ENCODE results near the gene WWC2.

WWC2 gene

DNA sequence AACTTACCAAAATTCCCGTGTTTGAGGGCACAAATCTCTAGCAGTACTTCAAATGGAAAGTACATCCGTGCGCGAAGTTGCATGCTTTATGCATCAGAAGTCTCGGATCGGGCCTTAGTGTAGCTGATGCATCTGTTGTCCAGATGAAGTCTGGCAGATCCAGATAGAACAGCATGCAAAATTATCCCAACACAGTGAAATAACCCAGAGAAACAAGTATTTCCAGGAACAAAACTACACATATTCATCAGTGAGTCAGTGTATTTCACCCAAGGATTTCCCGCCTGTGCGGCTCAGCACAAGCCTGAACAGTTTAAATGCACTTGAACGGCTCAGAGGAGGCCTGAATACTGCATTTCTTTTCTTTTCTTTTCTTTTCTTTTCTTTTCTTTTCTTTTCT is 250.6 kb downstream of the WWC2 start:
- DNase-seq (ENCODE audit: low read depth in 1 of 2, low spot score in 1 of 2): no peak

DNA sequence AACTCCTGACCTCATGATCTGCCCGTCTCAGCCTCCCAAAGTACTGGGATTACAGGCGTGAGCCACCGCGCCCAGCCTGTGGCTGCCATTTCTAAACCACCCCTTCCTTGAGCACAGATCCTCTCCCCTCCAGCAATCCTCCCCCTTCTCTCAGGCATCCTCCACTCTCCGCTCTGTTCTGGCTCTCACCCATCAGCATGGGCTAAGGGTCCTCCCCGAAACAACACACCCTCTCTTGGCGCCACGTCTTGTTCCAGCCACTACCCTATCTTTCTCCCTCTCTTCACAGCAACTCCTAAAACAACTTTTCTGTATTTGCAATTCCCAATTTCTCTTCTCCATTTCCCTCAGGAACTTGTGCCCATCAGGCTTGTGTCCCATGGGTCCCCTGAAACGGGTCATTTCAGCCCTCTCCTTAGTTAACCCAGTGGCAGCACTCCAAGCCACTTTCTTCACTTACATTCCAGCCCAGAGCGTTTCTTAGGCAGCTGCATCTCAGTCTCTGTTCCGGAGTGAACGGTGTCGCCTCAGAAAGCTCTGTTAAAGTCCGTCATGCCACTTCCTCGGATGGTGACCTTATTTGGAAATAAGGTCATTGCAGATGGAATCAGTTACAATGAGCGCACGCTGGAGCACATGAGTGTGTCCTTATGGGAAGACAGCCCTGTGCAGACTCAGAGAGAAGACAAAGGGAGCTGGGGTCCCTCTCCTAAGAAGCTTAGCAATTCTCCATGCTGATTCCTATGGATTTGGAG is 251.4 kb downstream of the WWC2 start:
- no peak for DNase-seq (ENCODE audit: low read depth in 1 of 2, low spot score in 1 of 2)

DNA sequence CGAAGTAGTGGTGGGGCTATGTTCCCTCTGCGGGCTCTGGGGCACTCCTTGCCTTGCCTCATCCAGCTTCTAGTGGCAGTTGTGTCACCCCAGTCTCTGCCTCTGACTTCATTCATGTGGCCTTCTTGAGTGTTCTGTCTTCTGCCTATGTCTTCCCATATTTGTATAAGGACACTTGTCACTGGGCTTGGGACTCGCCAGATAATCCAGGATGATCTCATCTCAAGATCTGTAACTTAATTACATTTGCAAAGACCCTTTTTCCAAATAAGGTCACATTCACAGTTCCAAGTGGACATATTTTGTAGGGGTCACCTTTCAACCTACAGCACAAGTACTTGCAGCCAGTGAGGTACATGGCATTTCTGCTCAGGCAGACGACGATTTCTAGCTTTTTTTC is 253.5 kb downstream of the WWC2 start:
- no peak for DNase-seq (ENCODE audit: low read depth in 1 of 2, low spot score in 1 of 2)

DNA sequence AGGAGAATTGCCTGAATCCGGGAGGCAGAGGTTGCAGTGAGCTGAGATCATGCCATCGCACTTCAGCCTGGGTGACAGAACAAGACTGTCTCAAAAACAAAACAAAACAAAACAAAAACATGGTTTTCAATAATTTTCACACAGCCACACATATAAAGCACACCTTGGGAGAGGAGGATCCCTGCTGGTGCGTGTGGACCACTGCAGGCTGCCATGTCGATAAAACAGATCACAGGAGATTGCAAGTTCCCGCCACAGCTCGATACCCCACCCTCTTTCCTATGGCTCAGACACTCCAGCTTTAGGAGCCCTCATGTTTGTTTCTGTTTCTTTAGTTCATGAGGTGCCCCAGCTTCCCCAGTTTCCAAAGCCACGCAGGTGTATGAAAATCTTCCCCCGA is 254.5 kb downstream of the WWC2 start:
- DNase-seq (ENCODE audit: low read depth in 1 of 2, low spot score in 1 of 2): no peak

DNA sequence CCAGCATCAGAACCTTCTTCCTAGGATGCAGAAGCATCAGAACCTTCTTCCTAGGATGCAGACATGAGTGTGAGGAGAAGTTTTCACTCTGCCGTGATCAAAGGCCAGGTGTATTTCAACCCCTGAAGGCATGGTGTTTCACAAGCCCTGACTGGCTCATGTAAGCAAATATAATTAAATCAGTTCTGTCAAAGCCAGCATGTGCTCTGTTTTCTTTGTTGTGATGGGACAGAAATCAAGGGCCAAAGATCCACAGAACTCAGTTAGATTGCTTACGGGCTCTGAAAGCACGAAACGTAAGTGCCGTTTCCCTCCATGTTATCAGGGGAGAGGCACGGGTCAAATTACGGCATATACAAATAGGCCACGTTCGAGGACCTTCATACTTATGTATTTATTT is 255.2 kb downstream of the WWC2 start:
- no peak for DNase-seq (ENCODE audit: low read depth in 1 of 2, low spot score in 1 of 2)

DNA sequence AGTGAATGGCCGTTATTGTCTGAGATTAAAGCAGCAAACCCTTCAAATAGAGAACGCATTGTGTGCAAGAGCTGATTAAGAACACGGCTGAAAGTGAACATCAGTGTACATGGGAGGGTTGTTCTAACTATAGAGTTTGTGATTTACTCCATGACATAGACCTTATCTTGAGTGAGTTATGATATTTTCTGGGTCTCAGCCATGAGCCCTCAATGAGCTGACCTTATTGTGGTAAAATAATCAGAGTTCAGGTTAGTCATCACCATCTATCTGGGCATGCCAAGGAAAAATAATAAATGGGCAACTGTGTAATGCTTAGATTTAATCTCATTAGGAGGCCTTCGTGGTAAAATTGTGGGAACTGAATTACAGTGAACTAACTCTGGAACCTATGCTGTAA is 256.3 kb downstream of the WWC2 start:
- DNase-seq (ENCODE audit: low read depth in 1 of 2, low spot score in 1 of 2): no peak

DNA sequence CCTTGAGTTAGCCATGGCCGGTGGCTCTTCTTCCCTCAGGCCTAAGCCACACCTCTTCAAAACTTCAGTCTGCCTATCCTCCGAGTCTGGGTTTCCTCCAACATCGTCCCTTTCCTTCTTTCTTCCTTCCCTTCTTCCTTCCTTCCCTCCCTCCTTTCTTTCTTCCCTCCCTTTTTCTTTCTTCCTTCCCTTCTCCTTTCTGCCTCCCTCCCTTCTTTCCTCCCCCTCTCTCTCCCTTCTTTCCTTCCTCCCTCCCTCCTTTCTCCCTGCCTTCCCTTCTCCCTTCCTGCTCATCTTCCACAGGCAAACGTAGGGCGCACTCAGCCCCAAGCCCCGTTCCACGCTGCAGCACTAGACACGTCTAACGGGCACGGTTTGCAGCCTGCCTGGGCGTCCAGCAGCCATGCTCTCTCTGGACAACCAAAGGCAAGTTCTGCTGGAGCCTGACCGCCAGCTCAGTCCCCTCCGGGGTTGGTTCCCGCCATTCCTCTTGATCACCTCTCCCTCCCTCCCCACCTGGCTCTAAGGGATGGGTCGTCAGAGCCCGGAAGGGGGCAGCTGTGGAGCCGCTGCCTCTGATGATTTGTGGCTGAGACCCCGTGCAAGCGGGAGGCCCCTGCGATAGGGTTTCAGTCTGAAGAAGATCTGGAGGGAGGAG is 257.2 kb downstream of the WWC2 start:
- no peak for DNase-seq (ENCODE audit: low read depth in 1 of 2, low spot score in 1 of 2)

DNA sequence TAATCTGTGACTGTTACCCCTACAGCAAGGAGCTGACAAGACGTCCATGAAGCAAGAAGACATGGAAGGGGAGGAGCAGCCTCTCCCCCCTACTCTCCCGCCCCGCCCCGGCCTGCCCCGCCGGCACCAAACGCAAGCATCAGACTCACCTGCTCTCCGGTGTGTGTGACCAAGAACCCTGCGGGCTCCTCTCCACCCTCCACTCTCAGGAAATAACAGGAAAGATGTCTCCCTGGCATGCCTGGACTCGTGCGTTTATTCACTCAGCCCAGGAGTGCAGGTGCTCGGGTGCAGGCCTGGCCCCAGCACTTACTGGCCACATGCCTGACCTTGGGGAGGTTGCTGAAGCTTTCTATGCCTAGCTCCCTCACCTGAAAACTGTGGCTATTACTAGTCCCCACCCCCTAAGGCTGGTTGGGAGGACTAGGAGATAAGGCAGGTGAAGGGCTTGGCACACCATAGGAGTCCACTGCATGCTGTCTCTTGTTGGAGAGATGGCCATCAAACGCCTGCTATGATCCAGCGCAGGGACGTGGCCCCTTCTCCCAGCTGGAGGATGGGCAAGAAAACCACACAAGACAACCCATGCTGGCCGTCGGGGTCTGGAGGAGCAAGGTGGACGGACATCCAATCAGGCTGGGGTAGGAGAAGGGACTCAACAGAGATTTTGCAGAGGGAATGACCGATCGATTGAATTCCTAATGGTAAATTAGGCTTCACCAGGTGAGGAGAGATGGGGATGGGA is 258.0 kb downstream of the WWC2 start:
- DNase-seq (ENCODE audit: low read depth in 1 of 2, low spot score in 1 of 2): no peak

DNA sequence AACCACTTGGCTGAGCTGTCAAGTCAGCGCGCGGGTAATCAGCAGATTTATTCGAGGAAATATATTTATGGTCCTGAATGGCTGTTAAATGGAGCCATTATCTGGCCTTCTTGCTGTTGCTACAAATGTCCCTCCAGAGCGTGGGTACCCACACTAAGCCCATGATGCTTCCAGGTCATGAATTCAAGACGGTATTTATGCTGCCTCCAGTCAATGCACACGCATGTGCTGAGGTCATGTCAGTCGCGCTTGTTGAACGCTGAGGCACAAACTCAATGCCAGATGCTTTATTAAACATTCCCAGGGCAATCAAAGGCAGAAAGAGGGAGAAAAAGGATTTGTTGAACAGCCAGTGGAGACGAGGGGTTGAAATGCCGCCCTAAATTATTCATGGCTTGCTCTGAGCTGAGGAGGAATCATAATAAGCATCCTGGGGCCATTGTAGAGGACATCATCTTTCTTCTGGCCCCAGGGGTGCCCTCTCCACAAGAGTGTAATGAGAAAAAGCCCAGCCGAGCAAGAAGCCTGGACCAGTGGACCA is 259.2 kb downstream of the WWC2 start:
- no peak for DNase-seq (ENCODE audit: low read depth in 1 of 2, low spot score in 1 of 2)

DNA sequence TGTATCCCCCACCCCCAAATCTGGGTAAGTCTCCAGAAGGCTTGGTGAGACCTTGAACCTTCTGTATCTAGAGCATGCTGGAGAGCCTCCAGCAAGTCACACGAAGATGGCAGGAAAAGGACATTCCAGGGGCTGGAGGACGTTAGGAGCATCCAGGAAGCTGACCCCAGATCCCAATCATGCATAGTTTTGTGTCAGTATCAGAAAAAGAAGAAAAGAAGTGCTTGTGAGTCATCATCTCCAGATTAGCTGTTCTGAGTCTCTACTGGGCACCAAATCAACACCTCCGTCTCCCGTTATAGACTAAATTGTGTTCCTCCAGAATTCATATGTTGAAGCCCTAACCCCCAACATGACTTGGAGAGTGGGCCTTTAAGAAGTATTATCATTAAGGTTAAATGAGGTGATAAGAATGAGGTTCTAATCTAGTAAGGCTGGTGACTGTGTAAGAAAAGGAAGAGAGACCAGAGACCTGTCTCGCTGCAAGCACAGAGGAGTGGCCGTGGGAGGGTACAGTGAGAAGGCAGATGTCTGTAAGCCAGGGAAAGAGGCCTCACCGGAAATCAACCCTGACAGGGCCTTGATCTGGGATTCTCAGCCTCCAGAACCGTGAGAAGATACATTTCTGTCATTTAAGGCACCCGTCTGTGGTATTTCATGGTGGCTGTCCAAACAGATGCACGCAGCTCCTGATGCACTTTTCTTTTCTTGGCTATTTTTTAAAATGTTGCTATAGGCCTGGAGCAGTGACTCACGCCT is 261.3 kb downstream of the WWC2 start:
- no peak for DNase-seq (ENCODE audit: low read depth in 1 of 2, low spot score in 1 of 2)

DNA sequence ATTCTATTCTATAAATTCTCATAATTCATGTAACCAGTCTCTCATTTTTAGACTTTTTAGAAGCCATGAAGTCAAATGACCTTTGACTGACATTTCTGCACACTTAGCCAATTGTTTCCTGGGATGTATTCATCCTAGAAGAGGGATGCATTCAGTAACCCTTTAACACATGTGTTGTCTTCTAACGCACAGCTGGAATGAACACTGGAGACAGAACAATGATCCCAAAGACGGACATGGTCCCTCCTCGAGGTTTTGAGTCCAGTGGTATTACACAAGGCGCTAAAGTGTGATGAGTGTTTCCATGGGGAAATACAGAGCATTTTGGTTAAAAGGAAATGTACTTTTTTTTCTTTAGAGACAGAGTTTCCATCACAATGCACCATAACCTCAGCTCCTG is 263.0 kb downstream of the WWC2 start:
- DNase-seq (ENCODE audit: low read depth in 1 of 2, low spot score in 1 of 2): no peak

DNA sequence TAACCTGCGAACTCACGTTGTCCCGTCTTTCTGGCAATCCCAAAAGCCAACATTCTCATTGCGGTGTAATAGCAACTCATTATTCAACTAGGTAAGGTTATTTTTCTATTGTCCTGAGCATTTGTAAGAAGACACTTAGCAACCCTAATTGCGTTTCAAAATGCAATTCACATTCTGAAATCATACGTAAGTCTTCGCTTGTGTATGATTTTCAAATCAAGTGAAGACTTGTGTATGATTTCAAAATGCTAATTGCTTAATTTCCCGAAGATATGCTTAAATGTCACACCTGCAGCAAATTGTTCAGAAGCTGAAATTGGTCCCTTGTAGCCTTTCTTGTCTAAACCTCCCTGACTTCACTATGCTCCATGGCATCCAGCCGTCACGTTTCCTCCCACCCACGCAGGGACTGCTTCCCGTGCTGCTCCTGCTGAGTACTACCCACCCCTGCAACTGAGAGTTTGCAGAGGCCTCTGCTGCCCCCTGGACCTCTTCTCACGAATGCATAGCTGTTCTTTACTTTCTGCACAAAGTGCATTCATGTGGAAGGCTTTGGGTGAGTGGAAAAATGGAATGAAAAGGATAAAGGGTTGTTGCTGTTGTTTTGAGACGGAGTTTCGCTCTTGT is 264.0 kb downstream of the WWC2 start:
- no peak for DNase-seq (ENCODE audit: low read depth in 1 of 2, low spot score in 1 of 2)

DNA sequence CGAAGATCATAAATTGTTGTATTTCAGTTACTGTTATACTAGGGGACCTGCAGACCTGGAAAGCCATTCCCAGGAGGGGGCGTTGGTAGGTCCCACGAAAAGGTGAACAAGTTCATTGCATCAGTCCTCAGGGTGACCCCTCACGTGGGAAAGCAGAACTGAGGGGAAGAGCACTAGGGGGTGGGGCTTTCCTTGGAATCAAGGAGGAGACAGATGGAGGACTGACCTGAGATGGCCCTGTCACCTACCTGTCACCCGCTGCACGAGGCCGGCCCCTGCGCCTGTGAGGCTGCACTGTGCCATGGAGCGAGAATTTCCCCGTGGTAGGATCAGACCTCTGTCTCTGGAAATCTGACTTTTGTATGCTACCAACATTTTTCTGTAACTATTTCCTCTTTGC is 265.0 kb downstream of the WWC2 start:
- DNase-seq (ENCODE audit: low read depth in 1 of 2, low spot score in 1 of 2): no peak

DNA sequence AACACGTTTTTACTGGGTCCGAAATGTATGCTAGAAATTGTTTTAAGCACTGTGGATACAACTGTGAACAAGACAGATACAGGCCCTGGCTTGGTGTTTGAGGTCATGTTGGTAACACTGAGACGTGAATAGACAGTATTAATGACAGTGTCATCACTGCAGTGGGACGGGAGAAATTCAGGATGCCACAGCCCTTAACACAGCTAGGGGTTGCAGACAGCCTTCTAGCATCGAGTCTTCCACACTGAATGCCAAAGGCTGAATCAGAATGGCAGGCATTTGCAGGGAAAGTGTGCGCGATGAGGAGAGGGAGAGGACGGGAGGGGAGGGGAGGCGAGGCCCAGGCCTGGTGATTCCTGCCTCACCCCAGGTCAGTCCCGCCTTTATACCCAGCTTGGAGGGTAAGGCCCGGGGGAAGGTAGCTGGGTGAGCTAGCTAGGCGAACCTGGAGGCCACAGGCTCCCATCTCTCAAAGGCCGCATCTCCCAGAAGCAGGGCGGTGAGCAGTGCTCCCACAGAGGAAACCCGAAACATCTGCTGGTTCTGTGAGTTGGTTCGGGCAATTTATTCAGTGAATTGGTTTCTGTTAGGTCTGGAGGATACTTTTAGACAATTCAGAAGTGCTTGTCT is 267.3 kb downstream of the WWC2 start:
- no peak for DNase-seq (ENCODE audit: low read depth in 1 of 2, low spot score in 1 of 2)

DNA sequence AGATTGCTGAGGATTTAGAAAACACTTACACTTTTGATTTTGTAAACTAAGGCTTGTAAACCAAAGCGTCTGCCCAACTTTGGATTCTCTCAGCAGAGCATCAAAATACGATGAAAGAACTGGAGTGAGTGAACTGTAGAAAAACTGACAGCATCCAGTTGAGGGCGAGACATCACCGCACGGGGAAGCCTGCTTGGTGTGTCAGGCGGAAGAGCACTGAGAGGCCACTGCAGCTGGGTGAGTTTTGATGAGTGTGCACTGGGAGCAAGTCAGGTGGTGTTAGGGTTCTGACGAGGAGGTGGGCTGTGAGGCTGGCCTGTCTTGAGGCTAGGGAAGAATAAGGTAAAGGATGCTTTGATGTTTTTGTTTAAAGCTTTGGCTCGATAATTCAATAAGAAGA is 270.0 kb downstream of the WWC2 start:
- no peak for DNase-seq (ENCODE audit: low read depth in 1 of 2, low spot score in 1 of 2)
